ENCODE data around the gene IGSF9B. TPM values are rescaled to one million over a fixed set of nuclear protein-coding genes. Genes with fewer than 3 reads are reported as not detected.

The IGSF9B gene
- polyA plus RNA-seq, 1 donor (not counting 4 experiments of a cell fraction or from before 2014, with no cell fraction given), result 0.66 TPM

DNA sequence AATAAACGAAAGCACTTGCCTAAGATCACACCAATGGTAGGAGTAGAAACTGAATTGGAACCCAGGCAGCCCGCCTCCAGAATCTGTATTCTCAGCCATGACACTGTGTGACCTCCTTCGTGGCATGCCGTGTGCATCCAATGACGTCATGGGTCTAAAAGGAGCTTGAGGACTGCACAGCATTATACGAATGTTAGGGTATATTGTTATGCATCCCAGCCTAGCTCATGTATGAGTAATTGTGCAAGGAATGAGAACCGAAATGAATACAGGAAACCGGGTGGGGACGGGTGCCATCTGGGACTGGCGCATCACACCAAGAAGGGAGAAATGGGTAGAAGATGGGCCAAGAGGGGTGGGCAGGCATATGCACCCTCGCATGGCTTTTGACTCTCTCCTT is 12.3 kb upstream of the IGSF9B start:
- peaks cover 9% of the 10 kb centered on the region for H3K27me3 ChIP-seq (ENCODE audit: control insufficient read depth, extremely low read depth, insufficient read depth, low read length)
- no peak overlapping the region for H2AFZ ChIP-seq (ENCODE audit: control insufficient read depth, low read length)
- no peak overlapping the region for H3K4me3 ChIP-seq (ENCODE audit: control insufficient read depth in 2 of 3, extremely low read depth in 1 of 3, insufficient read depth in 2 of 3, low read depth in 1 of 3, low read length in 3 of 3)
- H4K20me1 ChIP-seq (ENCODE audit: control insufficient read depth, extremely low read depth, insufficient read depth, low read length), result no peaks in the 10 kb centered on the region
- no peaks in the 10 kb centered on the region for H3K9me1 ChIP-seq (ENCODE audit: control insufficient read depth, extremely low read depth, insufficient read depth, low read length)
- no peak overlapping the region for H3K27ac ChIP-seq (ENCODE audit: control insufficient read depth, insufficient read depth, low read length)
- FAIRE-seq (no peak), DNase-seq (ENCODE audit: low read depth, low spot score) (no peak)
- H3K4me2 ChIP-seq (ENCODE audit: control insufficient read depth, extremely low read depth, insufficient read depth, low read depth, low read length), result no peak overlapping the region
- peaks cover 7% of the 10 kb centered on the region for H3K4me1 ChIP-seq (ENCODE audit: control insufficient read depth, extremely low read depth, insufficient read depth, low read length)
- TF ChIP-seq EZH2 (IDR thresholded peaks at IDR 0.05; ENCODE audit: low read length), result no peak
- TF ChIP-seq, protein P1, sequence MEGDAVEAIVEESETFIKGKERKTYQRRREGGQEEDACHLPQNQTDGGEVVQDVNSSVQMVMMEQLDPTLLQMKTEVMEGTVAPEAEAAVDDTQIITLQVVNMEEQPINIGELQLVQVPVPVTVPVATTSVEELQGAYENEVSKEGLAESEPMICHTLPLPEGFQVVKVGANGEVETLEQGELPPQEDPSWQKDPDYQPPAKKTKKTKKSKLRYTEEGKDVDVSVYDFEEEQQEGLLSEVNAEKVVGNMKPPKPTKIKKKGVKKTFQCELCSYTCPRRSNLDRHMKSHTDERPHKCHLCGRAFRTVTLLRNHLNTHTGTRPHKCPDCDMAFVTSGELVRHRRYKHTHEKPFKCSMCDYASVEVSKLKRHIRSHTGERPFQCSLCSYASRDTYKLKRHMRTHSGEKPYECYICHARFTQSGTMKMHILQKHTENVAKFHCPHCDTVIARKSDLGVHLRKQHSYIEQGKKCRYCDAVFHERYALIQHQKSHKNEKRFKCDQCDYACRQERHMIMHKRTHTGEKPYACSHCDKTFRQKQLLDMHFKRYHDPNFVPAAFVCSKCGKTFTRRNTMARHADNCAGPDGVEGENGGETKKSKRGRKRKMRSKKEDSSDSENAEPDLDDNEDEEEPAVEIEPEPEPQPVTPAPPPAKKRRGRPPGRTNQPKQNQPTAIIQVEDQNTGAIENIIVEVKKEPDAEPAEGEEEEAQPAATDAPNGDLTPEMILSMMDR (optimal IDR thresholded peaks at IDR 0.05 in 1 of 3, IDR thresholded peaks at IDR 0.05 in 1 of 3, conservative IDR thresholded peaks at IDR 0.05 in 1 of 3; ENCODE audit: extremely low read depth in 1 of 3, insufficient read depth in 2 of 3, low read length in 3 of 3), result no peak
- H3K9me3 ChIP-seq (ENCODE audit: control insufficient read depth, low read depth, low read length), result no peaks in the 10 kb centered on the region
- H3K9ac ChIP-seq (ENCODE audit: control insufficient read depth, extremely low read depth, insufficient read depth, low read length), result no peak overlapping the region
- H3K36me3 ChIP-seq (ENCODE audit: control insufficient read depth in 2 of 2, extremely low read depth in 1 of 2, insufficient read depth in 2 of 2, low read length in 2 of 2), result no peaks in the 10 kb centered on the region
- no peaks in the 10 kb centered on the region for H3K79me2 ChIP-seq (ENCODE audit: control insufficient read depth, insufficient read depth, low read length)
- dilution Hi-C loops (cut with MboI; ENCODE audit: extremely low pct_ligation_motif_present, low sequenced_read_pairs), result no loop called here

DNA sequence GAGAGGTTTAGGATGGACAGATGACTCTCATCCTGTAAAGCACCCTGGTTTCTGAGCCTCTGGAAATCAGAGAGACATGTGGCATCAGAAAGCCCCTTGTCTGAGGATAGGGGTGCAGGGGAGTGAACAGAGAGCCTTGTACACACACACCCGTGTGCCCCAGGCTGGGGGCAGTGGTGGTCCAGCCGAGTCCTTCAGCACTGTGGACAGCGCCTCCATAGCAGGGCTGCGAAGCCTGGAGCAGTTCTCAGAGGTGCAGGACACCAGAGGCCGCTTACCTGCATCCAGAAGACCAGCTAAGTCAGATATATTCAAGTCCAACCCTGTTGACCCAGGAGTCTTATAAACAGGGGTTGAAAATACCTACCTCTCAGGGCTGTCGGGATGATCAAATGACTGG is 11.5 kb upstream of the IGSF9B start:
- DNase-seq (ENCODE audit: low read depth, low spot score) (no peak), FAIRE-seq (no peak)
- Histone ChIP-seq H3K9ac (ENCODE audit: control insufficient read depth, extremely low read depth, insufficient read depth, low read length) (no peak overlapping the region), H3K79me2 (ENCODE audit: control insufficient read depth, insufficient read depth, low read length) (no peaks in the 10 kb centered on the region), H4K20me1 (ENCODE audit: control insufficient read depth, extremely low read depth, insufficient read depth, low read length) (no peaks in the 10 kb centered on the region), H3K27ac (ENCODE audit: control insufficient read depth, insufficient read depth, low read length) (no peak overlapping the region), H3K4me2 (ENCODE audit: control insufficient read depth, extremely low read depth, insufficient read depth, low read depth, low read length) (no peak overlapping the region), H3K9me1 (ENCODE audit: control insufficient read depth, extremely low read depth, insufficient read depth, low read length) (no peaks in the 10 kb centered on the region), H3K4me1 (ENCODE audit: control insufficient read depth, extremely low read depth, insufficient read depth, low read length) (peaks cover 7% of the 10 kb centered on the region), H3K36me3 (ENCODE audit: control insufficient read depth in 2 of 2, extremely low read depth in 1 of 2, insufficient read depth in 2 of 2, low read length in 2 of 2) (no peaks in the 10 kb centered on the region), H3K4me3 (ENCODE audit: control insufficient read depth in 2 of 3, extremely low read depth in 1 of 3, insufficient read depth in 2 of 3, low read depth in 1 of 3, low read length in 3 of 3) (no peak overlapping the region), H2AFZ (ENCODE audit: control insufficient read depth, low read length) (no peak overlapping the region), H3K27me3 (ENCODE audit: control insufficient read depth, extremely low read depth, insufficient read depth, low read length) (peaks cover 9% of the 10 kb centered on the region), H3K9me3 (ENCODE audit: control insufficient read depth, low read depth, low read length) (no peaks in the 10 kb centered on the region)
- dilution Hi-C loops (cut with MboI; ENCODE audit: extremely low pct_ligation_motif_present, low sequenced_read_pairs), result no loop called here
- TF ChIP-seq EZH2 (IDR thresholded peaks at IDR 0.05; ENCODE audit: low read length), result no peak
- TF ChIP-seq, protein P1 (optimal IDR thresholded peaks at IDR 0.05 in 1 of 3, IDR thresholded peaks at IDR 0.05 in 1 of 3, conservative IDR thresholded peaks at IDR 0.05 in 1 of 3; ENCODE audit: extremely low read depth in 1 of 3, insufficient read depth in 2 of 3, low read length in 3 of 3), result no peak

Measured in keratinocyte (primary cell).